ENCODE results near the gene ZSWIM1.

Gene ZSWIM1

GRCh38 chr20:45853484-45853883, 27.5 kb upstream of the ZSWIM1 start:
- no peak for DNase-seq (ENCODE audit: low read depth)
- no peak for TF ChIP-seq CTCF (conservative IDR thresholded peaks at IDR 0.05; ENCODE audit: control insufficient read depth, insufficient read depth, low read depth, low read length)
- no peak overlapping the region for H3K4me3 ChIP-seq (ENCODE audit: control insufficient read depth, low read depth, low read length)

GRCh38 chr20:45857114-45857881, 23.7 kb upstream of the ZSWIM1 start, which contains the start of the genes ACOT8 and ZSWIM3:
Gene ACOT8, minus strand, starts transcription at chr20:45857392. Its CDS starts 77 bp downstream, at chr20:45857315.
Gene ZSWIM3, plus strand, starts transcription at chr20:45857614. Its CDS starts 212 bp downstream, at chr20:45857826.
- H3K4me3 ChIP-seq (ENCODE audit: control insufficient read depth, low read depth, low read length): peak within 1 kb of the TSS; percentile 87
- DNase-seq (ENCODE audit: low read depth): peak; percentile 100
- TF ChIP-seq CTCF (conservative IDR thresholded peaks at IDR 0.05; ENCODE audit: control insufficient read depth, insufficient read depth, low read depth, low read length): no peak

- H3K4me3 ChIP-seq (ENCODE audit: control insufficient read depth, low read depth, low read length): peak overlapping the region; percentile 87
- DNase-seq (ENCODE audit: low read depth): no peak
Measured at GRCh38 chr20:45857882-45858216, 23.2 kb upstream of the ZSWIM1 start.

GRCh38 chr20:45859916-45860315, 21.1 kb upstream of the ZSWIM1 start:
- DNase-seq (ENCODE audit: low read depth): no peak
- no peak for TF ChIP-seq CTCF (conservative IDR thresholded peaks at IDR 0.05; ENCODE audit: control insufficient read depth, insufficient read depth, low read depth, low read length)
- H3K4me3 ChIP-seq (ENCODE audit: control insufficient read depth, low read depth, low read length): no peak overlapping the region

More at GRCh38 chr20:45857882-45858216, 23.2 kb upstream of the ZSWIM1 start:
- TF ChIP-seq CTCF (conservative IDR thresholded peaks at IDR 0.05; ENCODE audit: control insufficient read depth, insufficient read depth, low read depth, low read length): no peak

- peak; percentile 28 for DNase-seq (ENCODE audit: low read depth)
Measured at GRCh38 chr20:45860560-45861220, 20.3 kb upstream of the ZSWIM1 start.

More at GRCh38 chr20:45860560-45861220, 20.3 kb upstream of the ZSWIM1 start:
- H3K4me3 ChIP-seq (ENCODE audit: control insufficient read depth, low read depth, low read length): no peak overlapping the region
- no peak for TF ChIP-seq CTCF (conservative IDR thresholded peaks at IDR 0.05; ENCODE audit: control insufficient read depth, insufficient read depth, low read depth, low read length)
